AG09309 (cell line): ENCODE measurements around the gene TENT4B.
"Not testable (repeated sequence)": the region's sequence is repeated elsewhere in the genome, so short reads cannot be mapped to it uniquely, and the experiment has no call there.

Experiments
- DNase-seq: peaks from one replicate; pipeline ENCODE4 v3.0.0-alpha.2; 2010; ENCODE audit warnings: low read depth
- H3K4me3 ChIP-seq: 2 replicates; pipeline ENCODE4 v1.5.1; 2011; ENCODE audit warnings: mild to moderate bottlenecking, low read depth, low read length, moderate library complexity; ENCODE audit not compliant: control insufficient read depth
- CTCF ChIP-seq: IDR thresholded peaks from 2 replicates; pipeline ENCODE4 v1.5.1; 2011; ENCODE audit warnings: mild to moderate bottlenecking, low read depth, low read length, inconsistent platforms; ENCODE audit not compliant: insufficient read depth, control insufficient read depth; ENCODE audit errors: missing control alignments

Gene TENT4B

GRCh38 chr16:50123417-50123816 is 29.7 kb upstream of the TENT4B start:
- no peak for TF ChIP-seq CTCF
- no peak overlapping the region for H3K4me3 ChIP-seq
- no peak for DNase-seq

- DNase-seq = no peak
- H3K4me3 ChIP-seq = no peak overlapping the region
- TF ChIP-seq CTCF = no peak
Measured at GRCh38 chr16:50124769-50125168, 28.3 kb upstream of the TENT4B start.

- DNase-seq = no peak
- TF ChIP-seq CTCF = no peak
- H3K4me3 ChIP-seq = no peak overlapping the region
Measured at GRCh38 chr16:50126183-50126582, 26.9 kb upstream of the TENT4B start.

- H3K4me3 ChIP-seq, DNase-seq: not testable (repeated sequence)
Measured at GRCh38 chr16:50132571-50132970, 20.5 kb upstream of the TENT4B start.

GRCh38 chr16:50133214-50133613 is 19.9 kb upstream of the TENT4B start:
- DNase-seq = no peak
- no peak overlapping the region for H3K4me3 ChIP-seq
- no peak for TF ChIP-seq CTCF

GRCh38 chr16:50136399-50136798 is 16.7 kb upstream of the TENT4B start:
- TF ChIP-seq CTCF = peak; percentile 1
- no peak overlapping the region for H3K4me3 ChIP-seq
- DNase-seq = no peak

- H3K4me3 ChIP-seq = no peak overlapping the region
- no peak for DNase-seq
- TF ChIP-seq CTCF = no peak
Measured at GRCh38 chr16:50137268-50137667, 15.8 kb upstream of the TENT4B start.
